ENCODE data around the gene MYL11. TPM values are rescaled to one million over a fixed set of nuclear protein-coding genes. Genes with fewer than 3 reads are reported as not detected.

The MYL11 gene
- total RNA-seq, 1 donor from 2014 or later: not detected

DNA sequence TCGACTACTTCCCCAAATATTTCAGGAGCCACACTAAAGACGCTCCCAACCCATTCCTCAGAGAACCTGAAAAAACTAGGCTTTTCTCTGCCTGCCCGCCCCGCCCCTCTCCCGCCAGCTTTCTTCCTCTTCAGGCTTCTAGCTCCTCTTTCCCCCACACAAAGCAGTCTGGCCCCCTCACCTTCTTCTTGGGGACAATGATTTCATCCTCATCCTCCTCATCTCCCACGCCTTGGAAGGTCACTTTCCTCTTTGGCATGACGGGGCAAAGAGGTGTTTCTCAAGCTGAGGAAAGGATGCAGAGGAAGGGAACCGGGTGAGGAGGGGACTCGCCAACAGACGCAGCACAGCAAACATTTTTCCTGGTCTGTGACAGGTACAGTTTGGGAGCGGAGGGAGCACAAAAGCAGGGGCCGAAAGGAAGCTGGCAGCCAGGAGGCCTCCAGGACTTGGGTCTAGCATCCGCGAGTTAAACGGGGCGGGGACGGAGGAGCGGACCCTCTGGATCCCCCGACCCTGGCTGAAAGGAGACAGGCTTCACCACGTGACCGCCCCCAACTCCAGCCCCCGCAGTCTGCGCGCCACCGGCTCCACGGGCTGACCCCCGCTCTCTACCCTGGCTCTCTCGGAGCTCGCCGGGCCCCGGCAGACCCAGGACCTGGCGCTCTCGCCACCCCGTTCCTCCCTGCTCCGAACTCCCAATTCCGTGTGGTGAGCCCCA is 20.0 kb upstream of the MYL11 start:
- DNase-seq (ENCODE audit: low read depth): no peak

DNA sequence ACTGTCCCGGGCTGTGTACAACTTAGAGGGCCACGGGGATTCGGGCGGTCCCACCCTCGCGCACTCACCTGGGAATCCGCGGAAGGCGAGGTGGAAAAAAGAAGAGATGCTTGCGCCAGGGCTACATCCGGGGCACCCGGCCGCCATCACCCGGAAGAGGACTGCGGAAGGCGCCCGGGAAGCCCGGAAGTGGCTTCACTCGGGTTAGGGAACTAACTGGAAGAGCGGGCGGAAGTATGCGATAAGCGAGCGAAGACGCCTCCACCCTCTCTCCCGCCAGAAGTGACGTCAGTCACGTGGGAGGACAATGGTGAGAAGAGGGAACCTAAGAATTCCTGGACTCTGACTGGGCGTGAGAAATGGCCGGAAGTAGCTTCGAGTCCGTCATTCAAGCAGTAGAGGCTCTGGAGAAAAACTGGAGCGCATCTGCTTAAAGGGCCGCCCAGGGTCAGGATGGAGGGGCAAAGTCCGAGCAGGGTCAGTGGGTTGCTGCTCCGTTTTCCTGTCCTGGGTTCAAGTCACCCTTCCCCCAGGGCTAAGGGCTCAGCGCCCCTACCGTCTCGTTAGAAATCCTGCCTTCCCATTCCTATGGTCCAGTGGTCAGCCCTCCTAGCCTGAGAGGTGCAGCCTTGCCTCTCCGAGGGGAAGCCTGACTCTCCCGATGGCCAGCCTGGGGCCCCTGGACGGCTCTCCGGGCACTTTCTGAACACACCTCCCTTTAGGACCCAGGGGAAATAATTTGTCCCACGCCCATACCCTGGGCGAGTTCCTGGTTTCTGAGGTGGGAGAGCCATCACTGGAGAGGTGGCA is 19.3 kb upstream of the MYL11 start, which contains the start of gene CD2BP2:
TSS of gene CD2BP2 (minus strand) at position 165 of the 810 bp plus-strand sequence. CDS start 627 bp downstream, outside the sequence.
- TF ChIP-seq, protein P1, sequence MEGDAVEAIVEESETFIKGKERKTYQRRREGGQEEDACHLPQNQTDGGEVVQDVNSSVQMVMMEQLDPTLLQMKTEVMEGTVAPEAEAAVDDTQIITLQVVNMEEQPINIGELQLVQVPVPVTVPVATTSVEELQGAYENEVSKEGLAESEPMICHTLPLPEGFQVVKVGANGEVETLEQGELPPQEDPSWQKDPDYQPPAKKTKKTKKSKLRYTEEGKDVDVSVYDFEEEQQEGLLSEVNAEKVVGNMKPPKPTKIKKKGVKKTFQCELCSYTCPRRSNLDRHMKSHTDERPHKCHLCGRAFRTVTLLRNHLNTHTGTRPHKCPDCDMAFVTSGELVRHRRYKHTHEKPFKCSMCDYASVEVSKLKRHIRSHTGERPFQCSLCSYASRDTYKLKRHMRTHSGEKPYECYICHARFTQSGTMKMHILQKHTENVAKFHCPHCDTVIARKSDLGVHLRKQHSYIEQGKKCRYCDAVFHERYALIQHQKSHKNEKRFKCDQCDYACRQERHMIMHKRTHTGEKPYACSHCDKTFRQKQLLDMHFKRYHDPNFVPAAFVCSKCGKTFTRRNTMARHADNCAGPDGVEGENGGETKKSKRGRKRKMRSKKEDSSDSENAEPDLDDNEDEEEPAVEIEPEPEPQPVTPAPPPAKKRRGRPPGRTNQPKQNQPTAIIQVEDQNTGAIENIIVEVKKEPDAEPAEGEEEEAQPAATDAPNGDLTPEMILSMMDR (IDR thresholded peaks at IDR 0.05; ENCODE audit: insufficient read depth, low read length, severe bottlenecking): no peak
- DNase-seq (ENCODE audit: low read depth) (peak; percentile 99), FAIRE-seq (peak; percentile 52)
- Histone ChIP-seq H3K4me3 (ENCODE audit: low read depth, low read length) (peak within 1 kb of the TSS; percentile 90), H3K36me3 (ENCODE audit: control insufficient read depth, insufficient read depth, low read length) (peaks cover 20% of the 10 kb centered on the region), H3K27me3 (ENCODE audit: control insufficient read depth, insufficient read depth, low read length) (no peaks in the 10 kb centered on the region)

More for the DNA sequence above, 20.0 kb upstream of the MYL11 start:
- FAIRE-seq: no peak
- TF ChIP-seq, protein P1 (IDR thresholded peaks at IDR 0.05; ENCODE audit: insufficient read depth, low read length, severe bottlenecking): no peak
- Histone ChIP-seq H3K27me3 (ENCODE audit: control insufficient read depth, insufficient read depth, low read length) (no peaks in the 10 kb centered on the region), H3K4me3 (ENCODE audit: low read depth, low read length) (peak overlapping the region; percentile 90), H3K36me3 (ENCODE audit: control insufficient read depth, insufficient read depth, low read length) (peaks cover 20% of the 10 kb centered on the region)

- DNase-seq (ENCODE audit: low read depth) (no peak), FAIRE-seq (no peak)
- no peaks in the 10 kb centered on the region for H3K27me3 ChIP-seq (ENCODE audit: control insufficient read depth, insufficient read depth, low read length)
- peaks cover 19% of the 10 kb centered on the region for H3K36me3 ChIP-seq (ENCODE audit: control insufficient read depth, insufficient read depth, low read length)
- TF ChIP-seq, protein P1 (IDR thresholded peaks at IDR 0.05; ENCODE audit: insufficient read depth, low read length, severe bottlenecking): no peak
- peak overlapping the region; percentile 90 for H3K4me3 ChIP-seq (ENCODE audit: low read depth, low read length)
Measured at GRCh38 chr16:30355954-30356308, 18.7 kb upstream of the MYL11 start.

DNA sequence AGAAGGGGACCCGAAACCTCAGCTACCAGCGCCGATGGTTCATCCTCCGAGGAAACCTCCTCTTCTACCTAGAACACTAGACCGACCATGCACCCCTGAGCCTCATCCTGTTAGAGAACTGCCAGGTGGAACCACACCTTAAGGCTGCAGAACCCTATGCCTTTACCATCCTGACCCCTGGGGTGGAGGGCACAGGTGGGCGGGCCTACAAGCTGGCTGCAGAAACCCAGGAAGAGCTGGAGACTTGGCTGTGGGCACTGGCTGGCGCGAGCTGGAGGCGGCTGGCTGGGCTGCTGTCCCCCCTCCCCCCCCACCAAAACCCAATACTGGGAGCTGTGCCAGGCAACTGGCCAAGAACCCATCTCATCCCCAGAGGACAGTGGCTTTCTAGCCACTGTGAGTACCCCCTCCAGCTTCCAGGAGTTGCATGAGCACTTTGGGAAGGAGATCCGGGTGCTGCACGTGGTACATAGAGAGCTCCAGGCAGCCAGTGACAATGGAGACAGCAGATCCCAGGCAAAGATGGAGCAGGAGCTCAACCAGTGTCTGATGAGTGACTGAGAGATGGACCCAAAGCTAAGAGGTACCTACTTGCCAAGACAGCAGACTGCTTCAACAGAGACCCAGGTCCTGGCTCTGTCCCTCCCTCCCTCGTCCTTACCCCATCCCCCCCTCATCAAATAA is 18.1 kb upstream of the MYL11 start:
- H3K36me3 ChIP-seq (ENCODE audit: control insufficient read depth, insufficient read depth, low read length): peaks cover 13% of the 10 kb centered on the region
- FAIRE-seq (no peak), DNase-seq (ENCODE audit: low read depth) (no peak)
- H3K4me3 ChIP-seq (ENCODE audit: low read depth, low read length): peak overlapping the region; percentile 90
- no peaks in the 10 kb centered on the region for H3K27me3 ChIP-seq (ENCODE audit: control insufficient read depth, insufficient read depth, low read length)
- TF ChIP-seq, protein P1 (IDR thresholded peaks at IDR 0.05; ENCODE audit: insufficient read depth, low read length, severe bottlenecking): no peak

GRCh38 chr16:30357085-30357714 is 17.4 kb upstream of the MYL11 start:
- Histone ChIP-seq H3K27me3 (ENCODE audit: control insufficient read depth, insufficient read depth, low read length) (no peaks in the 10 kb centered on the region), H3K36me3 (ENCODE audit: control insufficient read depth, insufficient read depth, low read length) (peaks cover 13% of the 10 kb centered on the region), H3K4me3 (ENCODE audit: low read depth, low read length) (no peak overlapping the region)
- no peak for FAIRE-seq
- no peak for DNase-seq (ENCODE audit: low read depth)
- TF ChIP-seq, protein P1 (IDR thresholded peaks at IDR 0.05; ENCODE audit: insufficient read depth, low read length, severe bottlenecking): no peak
